ENCODE measurements around the gene FCSK. TPM values are rescaled to one million over a fixed set of nuclear protein-coding genes. Genes with fewer than 3 reads are reported as not detected.

The FCSK gene
- total RNA-seq, 1 donor from 2014 or later, result 12.0 TPM

- H3K9me3 ChIP-seq (ENCODE audit: insufficient read depth, low read depth, low read length), result no peaks in the 10 kb centered on the region
- Mint-ChIP-seq H3K36me3 (ENCODE audit: low read depth, unreplicated experiment) (peaks cover 5% of the 10 kb centered on the region), H3K4me3 (ENCODE audit: unreplicated experiment) (peak overlapping the region; percentile 76), H3K27ac (ENCODE audit: unreplicated experiment) (peak overlapping the region; percentile 100), H3K27me3 (ENCODE audit: low read depth, unreplicated experiment) (no peaks in the 10 kb centered on the region), H3K9me3 (ENCODE audit: unreplicated experiment) (no peaks in the 10 kb centered on the region), H3K4me1 (ENCODE audit: low read depth, unreplicated experiment) (peaks cover 51% of the 10 kb centered on the region)
- DNase-seq (ENCODE audit: low read depth) (peak; percentile 93), FAIRE-seq (no peak)
- H3K36me3 ChIP-seq (ENCODE audit: insufficient read depth, low read length), result peaks cover 5% of the 10 kb centered on the region
- peak overlapping the region; percentile 11 for H3K4me3 ChIP-seq (ENCODE audit: insufficient read depth, low read depth, low read length)
- no peaks in the 10 kb centered on the region for H3K27me3 ChIP-seq (ENCODE audit: insufficient read depth, low read length)
- H3K27ac ChIP-seq (ENCODE audit: low read depth, low read length), result peak overlapping the region; percentile 83
- H3K4me1 ChIP-seq (ENCODE audit: insufficient read depth, low read length), result peaks cover 42% of the 10 kb centered on the region
- H2AFZ ChIP-seq (ENCODE audit: low read depth, low read length), result peak overlapping the region; percentile 3
- no peak for TF ChIP-seq CTCF (IDR thresholded peaks at IDR 0.05; ENCODE audit: insufficient read depth, low read depth, low read length)
- no peak for TF ChIP-seq EZH2 (IDR thresholded peaks at IDR 0.05; ENCODE audit: insufficient read depth, low read length)
- peak overlapping the region; percentile 76 for H3K9ac ChIP-seq (ENCODE audit: low read length)
- H3K79me2 ChIP-seq (ENCODE audit: insufficient read depth, low read length), result peaks cover 84% of the 10 kb centered on the region
- H4K20me1 ChIP-seq (ENCODE audit: insufficient read depth, low read length), result peaks cover 59% of the 10 kb centered on the region
- H3K4me2 ChIP-seq (ENCODE audit: low read length), result peak overlapping the region; percentile 80
Observed at GRCh38 chr16:70428178-70428998, 26.0 kb upstream of the FCSK start.

- Histone ChIP-seq H3K27ac (ENCODE audit: low read depth, low read length) (no peak overlapping the region), H4K20me1 (ENCODE audit: insufficient read depth, low read length) (peaks cover 66% of the 10 kb centered on the region), H3K4me2 (ENCODE audit: low read length) (peak overlapping the region; percentile 68), H3K79me2 (ENCODE audit: insufficient read depth, low read length) (peaks cover 91% of the 10 kb centered on the region), H3K9me3 (ENCODE audit: insufficient read depth, low read depth, low read length) (no peaks in the 10 kb centered on the region), H3K27me3 (ENCODE audit: insufficient read depth, low read length) (no peaks in the 10 kb centered on the region), H3K4me3 (ENCODE audit: insufficient read depth, low read depth, low read length) (no peak overlapping the region), H3K9ac (ENCODE audit: low read length) (no peak overlapping the region), H2AFZ (ENCODE audit: low read depth, low read length) (no peak overlapping the region), H3K36me3 (ENCODE audit: insufficient read depth, low read length) (no peaks in the 10 kb centered on the region), H3K4me1 (ENCODE audit: insufficient read depth, low read length) (peaks cover 52% of the 10 kb centered on the region)
- DNase-seq (ENCODE audit: low read depth) (no peak), FAIRE-seq (no peak)
- Mint-ChIP-seq H3K27ac (ENCODE audit: unreplicated experiment) (peak overlapping the region; percentile 89), H3K27me3 (ENCODE audit: low read depth, unreplicated experiment) (no peaks in the 10 kb centered on the region), H3K9me3 (ENCODE audit: unreplicated experiment) (no peaks in the 10 kb centered on the region), H3K4me1 (ENCODE audit: low read depth, unreplicated experiment) (peaks cover 64% of the 10 kb centered on the region), H3K4me3 (ENCODE audit: unreplicated experiment) (peak overlapping the region; percentile 54), H3K36me3 (ENCODE audit: low read depth, unreplicated experiment) (peaks cover 11% of the 10 kb centered on the region)
- no peak for TF ChIP-seq EZH2 (IDR thresholded peaks at IDR 0.05; ENCODE audit: insufficient read depth, low read length)
- TF ChIP-seq CTCF (IDR thresholded peaks at IDR 0.05; ENCODE audit: insufficient read depth, low read depth, low read length), result no peak
Observed at GRCh38 chr16:70429888-70430666, 24.3 kb upstream of the FCSK start.
